Measurements from ENCODE around the gene UGT1A7.
"Not testable (repeated sequence)": the region's sequence is repeated elsewhere in the genome, so short reads cannot be mapped to it uniquely, and the experiment has no call there.

UGT1A7 gene

GRCh38 chr2:233680361-233681045, 1.2 kb upstream of the UGT1A7 start:
- no peak for DNase-seq (ENCODE audit: low read depth)

- DNase-seq (ENCODE audit: low read depth), result no peak
These were observed 2.9 kb downstream of the UGT1A7 start for GRCh38 chr2:233684640-233685039.

DNA sequence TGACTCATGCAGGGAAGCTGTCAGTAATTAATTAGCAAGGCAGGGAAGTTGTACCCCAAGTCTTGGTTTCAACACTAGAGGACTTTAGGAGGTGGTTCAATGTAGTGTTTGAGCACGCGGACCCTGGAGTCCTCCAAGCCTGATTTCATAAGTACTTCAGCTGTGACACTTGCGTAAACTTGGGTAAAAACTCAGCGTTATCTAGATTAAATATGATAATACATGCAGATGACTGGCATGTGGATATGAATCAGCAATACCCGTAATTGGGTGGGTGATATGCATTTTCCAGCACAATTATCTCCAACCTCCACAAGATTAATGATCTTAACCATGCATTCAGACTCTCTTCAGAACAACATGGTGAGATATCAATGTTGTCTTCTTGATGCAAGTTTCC, 5.2 kb downstream of the UGT1A7 start:
- no peak for DNase-seq (ENCODE audit: low read depth)

- no peak for DNase-seq (ENCODE audit: low read depth)
These were observed 6.6 kb downstream of the UGT1A7 start for GRCh38 chr2:233688341-233688740.

DNA sequence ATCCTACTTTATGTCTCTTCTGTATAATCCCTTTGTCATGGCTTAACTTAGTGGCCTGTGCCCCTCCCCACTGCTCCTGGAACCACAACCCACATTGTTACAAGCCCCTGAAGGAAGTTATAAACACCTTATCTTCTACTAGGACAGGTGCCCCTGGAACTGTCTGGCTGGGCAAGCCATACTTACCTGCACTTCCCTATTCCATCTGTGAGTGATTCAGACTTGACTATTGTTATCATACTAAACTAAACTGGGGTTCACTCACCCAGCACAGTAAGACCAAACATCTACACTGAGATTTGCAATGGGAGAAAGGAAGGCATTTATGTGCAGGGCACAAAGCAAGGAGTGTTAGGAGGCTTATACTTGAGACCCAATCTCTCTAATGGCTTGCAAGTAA, 7.3 kb downstream of the UGT1A7 start:
- DNase-seq (ENCODE audit: low read depth), result no peak

DNA sequence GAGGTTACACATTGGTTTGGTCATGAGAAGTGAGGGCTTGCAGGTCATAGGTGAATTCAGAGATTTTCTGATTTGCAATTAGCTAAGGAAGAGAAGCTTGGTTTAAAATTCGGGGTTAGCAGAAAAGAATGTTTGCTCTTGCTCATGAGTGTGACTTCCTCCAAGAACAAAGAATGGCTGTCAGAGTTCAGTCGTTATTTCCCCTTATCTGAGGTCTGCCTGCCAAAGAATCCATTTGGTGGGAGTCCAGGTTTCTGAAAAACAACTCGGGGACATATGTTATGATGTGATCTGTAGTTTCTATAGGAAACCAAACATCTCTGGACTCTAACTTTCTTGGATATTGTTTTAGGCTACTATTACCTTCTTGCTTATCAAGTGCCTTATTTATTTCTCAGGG, 7.8 kb downstream of the UGT1A7 start:
- no peak for DNase-seq (ENCODE audit: low read depth)

DNA sequence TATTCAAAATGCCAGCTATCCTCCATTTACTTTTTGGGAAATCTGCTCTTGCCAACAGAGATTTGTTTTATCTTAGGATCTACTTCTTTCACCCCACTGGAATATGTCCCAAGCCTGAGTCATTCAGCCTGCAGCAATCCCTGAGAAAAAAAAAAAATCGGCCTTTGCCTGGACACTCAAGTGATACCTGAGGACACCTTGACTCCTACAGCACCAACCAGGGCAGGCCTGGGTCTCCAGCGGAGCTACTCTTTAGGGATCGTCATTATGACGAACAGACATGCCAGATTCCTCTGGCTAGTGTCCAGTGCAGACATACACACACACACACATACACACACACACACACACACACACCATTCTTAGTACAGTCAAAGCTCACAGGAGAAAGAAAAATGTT, 8.7 kb downstream of the UGT1A7 start:
- DNase-seq (ENCODE audit: low read depth), result no peak

- DNase-seq (ENCODE audit: low read depth), result no peak
These were observed 10.0 kb downstream of the UGT1A7 start for GRCh38 chr2:233691443-233692433.

- no peak for DNase-seq (ENCODE audit: low read depth)
These were observed 10.9 kb downstream of the UGT1A7 start, which contains the start of gene UGT1A6 for GRCh38 chr2:233692648-233693047. UGT1A6 (plus strand) TSS chr2:233692890; CDS start chr2:233693005, 115 bp downstream.

DNA sequence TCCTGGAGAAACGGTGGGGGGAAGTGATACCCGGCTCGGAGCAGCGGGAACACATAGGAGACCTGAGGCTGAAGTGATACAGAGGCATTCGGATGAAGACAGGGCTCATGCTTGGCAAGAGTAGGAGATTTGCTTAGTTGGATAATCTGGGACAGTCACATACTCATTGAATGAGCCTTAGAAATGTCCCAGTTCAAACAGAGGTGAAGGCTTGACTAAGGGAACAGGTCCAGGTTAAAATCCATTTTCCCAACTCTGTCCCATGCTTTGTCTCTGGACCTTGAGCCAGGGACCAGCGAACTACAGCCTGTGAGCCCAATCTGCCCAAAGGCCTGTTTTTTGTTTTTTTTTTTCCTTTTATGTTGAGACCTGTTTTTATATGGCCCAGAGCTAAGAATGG, 12.3 kb downstream of the UGT1A7 start:
- DNase-seq (ENCODE audit: low read depth), result no peak

DNA sequence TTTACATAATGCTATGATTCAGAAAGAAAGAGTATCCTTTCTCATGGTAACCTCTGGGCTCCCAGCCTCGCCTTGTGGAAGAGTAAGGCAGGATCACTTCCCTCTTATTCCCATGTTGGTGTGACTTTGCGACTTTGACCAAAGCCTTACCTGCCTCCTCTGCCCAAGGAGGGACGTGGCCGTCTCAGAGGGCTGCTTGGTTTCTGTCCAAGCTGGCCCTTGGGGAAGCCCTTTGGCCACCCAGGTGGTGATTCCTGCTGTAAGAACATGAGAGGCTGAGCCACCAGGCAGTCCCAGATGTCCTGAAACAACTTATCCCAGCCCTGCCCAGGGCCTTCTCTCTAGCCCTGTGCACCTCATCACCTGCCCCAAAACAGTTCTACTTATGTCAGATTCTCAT, 17.0 kb downstream of the UGT1A7 start:
- DNase-seq (ENCODE audit: low read depth), result no peak

- DNase-seq (ENCODE audit: low read depth), result no peak
These were observed 17.8 kb downstream of the UGT1A7 start for GRCh38 chr2:233699424-233700027.

DNA sequence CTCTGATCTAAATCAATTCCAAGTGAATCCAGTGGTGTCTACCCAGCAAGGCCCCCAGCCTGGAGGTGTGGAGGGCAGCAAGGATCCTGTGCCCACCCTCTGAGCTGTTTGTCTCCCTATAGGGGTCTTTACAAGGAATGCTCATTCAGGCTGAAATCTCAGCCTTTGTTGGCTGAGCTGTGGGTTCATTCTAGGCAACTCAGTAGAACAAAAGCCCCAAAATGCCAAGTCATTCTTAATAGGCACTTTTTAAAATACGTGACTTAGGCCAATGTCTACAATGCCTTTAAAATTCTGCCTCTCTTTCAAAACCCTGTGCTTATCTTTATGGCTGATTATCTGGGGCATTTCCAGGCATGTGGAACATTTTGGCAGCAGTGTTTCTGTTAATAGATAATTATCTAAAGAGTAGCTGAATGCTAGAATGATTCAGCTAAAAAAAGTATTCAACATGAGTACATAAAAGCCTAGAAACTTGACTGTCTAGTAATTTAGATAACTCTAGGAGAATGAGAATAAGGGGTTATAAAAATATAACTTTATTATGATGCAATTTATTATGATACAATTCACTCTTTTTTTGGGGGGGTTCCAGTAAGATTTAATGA, 18.4 kb downstream of the UGT1A7 start:
- no peak for DNase-seq (ENCODE audit: low read depth)

GRCh38 chr2:233700842-233701241, 19.1 kb downstream of the UGT1A7 start:
- DNase-seq (ENCODE audit: low read depth), result not testable (repeated sequence)

- no peak for DNase-seq (ENCODE audit: low read depth)
These were observed 20.5 kb downstream of the UGT1A7 start for GRCh38 chr2:233702238-233702637.

- DNase-seq (ENCODE audit: low read depth), result no peak
These were observed 24.3 kb downstream of the UGT1A7 start for GRCh38 chr2:233705911-233706506.

DNA sequence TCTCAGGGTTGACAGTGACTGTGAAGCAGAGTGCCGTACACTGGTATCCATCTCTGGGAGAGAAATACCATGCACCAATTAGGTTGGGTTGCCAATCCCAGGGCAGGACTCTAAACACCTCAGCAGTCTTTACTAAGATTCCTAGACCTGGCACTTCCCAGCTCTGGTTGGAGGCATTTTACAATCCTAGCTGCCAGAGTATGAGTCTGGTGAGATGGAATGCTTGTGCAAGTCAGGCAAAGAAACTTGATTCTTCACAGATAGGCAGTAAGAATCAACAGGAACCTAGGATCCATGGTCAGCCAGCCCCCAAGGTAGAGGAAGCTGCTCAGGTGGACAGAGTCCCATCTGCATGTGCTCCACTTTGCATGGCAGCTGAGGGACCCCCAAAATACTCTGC, 25.0 kb downstream of the UGT1A7 start:
- DNase-seq (ENCODE audit: low read depth), result no peak

DNA sequence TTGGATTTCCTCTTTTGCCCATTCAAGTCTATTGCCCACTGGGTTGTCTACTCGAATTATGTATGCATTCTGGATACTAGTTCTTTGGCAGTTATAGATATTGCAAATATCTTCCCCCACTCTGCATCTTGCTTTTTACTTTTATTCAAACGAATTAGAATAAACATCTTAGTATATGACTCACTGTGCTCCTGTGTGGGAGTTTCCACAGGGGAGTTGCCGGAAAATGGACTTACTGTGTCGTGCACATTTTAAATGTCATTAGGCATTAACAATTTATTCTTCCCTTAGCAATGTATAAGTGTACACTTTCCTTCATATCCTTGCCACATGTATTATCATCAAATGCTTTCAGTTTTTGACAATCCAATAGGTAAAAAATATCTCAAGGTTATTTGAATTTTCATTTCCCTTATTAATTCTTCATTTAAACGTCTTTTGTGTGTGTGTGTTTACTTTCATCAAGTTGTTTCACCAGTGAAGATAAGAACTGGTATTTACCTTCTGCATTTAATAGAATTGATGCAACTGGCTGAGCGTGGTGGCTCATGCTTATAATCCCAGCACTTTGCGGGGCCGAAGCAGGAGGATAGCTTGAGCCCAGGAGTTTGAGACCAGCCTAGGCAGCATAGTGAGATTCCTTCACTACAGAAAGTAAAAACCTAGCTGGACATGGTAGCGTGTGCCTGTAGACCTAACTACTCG, 26.4 kb downstream of the UGT1A7 start:
- no peak for DNase-seq (ENCODE audit: low read depth)

DNA sequence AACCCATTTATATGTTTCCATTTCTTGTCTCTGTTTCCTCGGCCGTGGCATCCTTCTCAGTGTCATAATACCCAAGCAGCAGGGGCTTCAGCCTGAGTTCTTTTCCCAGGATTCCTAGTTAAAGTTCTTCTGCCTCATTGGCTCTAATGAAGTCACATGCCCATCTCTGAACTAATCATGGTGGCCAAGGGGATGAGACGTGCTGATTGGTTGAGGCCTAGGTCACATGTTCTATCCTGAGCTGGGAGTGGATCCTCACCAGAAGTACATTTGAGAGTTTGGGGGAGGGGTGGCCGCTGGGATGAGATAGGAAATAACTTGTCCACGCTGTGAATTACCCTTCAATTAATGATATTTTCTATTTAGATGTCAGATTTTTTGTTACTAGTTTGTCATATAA, 27.2 kb downstream of the UGT1A7 start:
- DNase-seq (ENCODE audit: low read depth), result no peak

DNA sequence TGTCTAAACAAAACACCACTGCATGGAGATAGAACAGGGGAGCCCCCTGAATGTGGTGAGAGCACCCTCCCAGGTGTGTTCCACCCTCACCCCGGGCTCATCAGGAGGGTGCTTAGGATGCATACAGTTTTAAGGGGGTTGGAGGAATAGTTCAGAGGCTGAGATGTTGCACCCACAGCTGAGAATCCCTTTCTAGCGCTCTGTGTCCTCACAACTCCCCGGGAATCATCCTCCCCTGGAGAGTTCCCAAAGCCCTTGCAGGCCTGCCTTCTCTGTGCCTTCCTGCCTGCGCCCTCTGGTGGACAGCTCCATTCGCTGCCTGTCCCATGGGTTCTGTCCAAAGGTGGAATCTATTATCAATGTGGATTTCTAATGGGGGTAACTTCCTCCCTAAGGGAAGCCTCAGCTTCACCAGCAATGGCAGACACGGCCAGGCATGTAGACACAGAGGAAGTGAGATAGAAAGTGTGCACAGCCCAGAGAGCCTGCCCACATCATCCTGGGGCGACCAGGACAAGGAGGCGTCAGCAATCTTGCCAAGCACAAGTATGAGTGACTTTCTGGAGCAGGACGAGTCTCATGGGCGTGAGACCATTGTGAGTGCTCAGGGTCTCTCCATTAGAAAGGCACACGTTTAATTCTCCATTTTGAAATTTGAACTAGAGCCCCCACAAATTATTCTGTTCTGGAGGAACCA, 29.8 kb downstream of the UGT1A7 start:
- DNase-seq (ENCODE audit: low read depth), result peak; percentile 58

All from activated T-cell treated with anti-CD3 and anti-CD28 coated beads for 48 hours (primary cell).